MM.1S (cell line): ENCODE results near the gene UNC13C.

Source experiments
- DNase-seq: peaks from one replicate; pipeline ENCODE4 v3.0.0-alpha.2; 2015
- H2AFZ ChIP-seq: fragments of 300-600 bp; sonication (generic); 2 replicates; pipeline ENCODE4 v1.6.0; 2016; ENCODE audit warnings: antibody characterized with exemption, low read length
- H3F3A ChIP-seq: fragments of 300-600 bp; sonication (generic); 2 replicates; pipeline ENCODE4 v1.6.1; 2016; ENCODE audit warnings: mild to moderate bottlenecking, antibody characterized with exemption, low read length, moderate library complexity, mixed read lengths; ENCODE audit not compliant: insufficient read depth
- H3K27ac ChIP-seq: fragments of 300-600 bp; sonication (generic); 2 replicates; pipeline ENCODE4 v1.5.1; 2016; ENCODE audit warnings: mild to moderate bottlenecking, low read length
- H3K27me3 ChIP-seq: fragments of 300-600 bp; sonication (generic); replicated peaks from 2 replicates; pipeline ENCODE4 v1.6.0; 2016; ENCODE audit warnings: low read length; ENCODE audit not compliant: insufficient read depth
- H3K36me3 ChIP-seq: fragments of 300-600 bp; sonication (generic); replicated peaks from 2 replicates; pipeline ENCODE4 v1.6.1; 2016; ENCODE audit warnings: mild to moderate bottlenecking, low read length, mixed read lengths; ENCODE audit not compliant: insufficient read depth
- H3K4me1 ChIP-seq: fragments of 300-600 bp; sonication (generic); 2 replicates; pipeline ENCODE4 v1.6.1; 2016; ENCODE audit warnings: low read length, mixed read lengths
- H3K4me2 ChIP-seq: fragments of 300-600 bp; sonication (generic); 2 replicates; pipeline ENCODE4 v1.6.0; 2016; ENCODE audit warnings: low read depth, low read length
- H3K4me3 ChIP-seq: fragments of 300-600 bp; sonication (generic); 2 replicates; pipeline ENCODE4 v1.5.1; 2016; ENCODE audit warnings: low read length, mixed read lengths
- H3K79me2 ChIP-seq: fragments of 300-600 bp; sonication (generic); 2 replicates; pipeline ENCODE4 v1.6.1; 2016; ENCODE audit warnings: mixed run types, low read length, mixed read lengths
- H3K9ac ChIP-seq: fragments of 300-600 bp; sonication (generic); 2 replicates; pipeline ENCODE4 v1.6.1; 2016; ENCODE audit warnings: low read length, mixed read lengths
- H3K9me2 ChIP-seq: fragments of 300-600 bp; sonication (generic); replicated peaks from 2 replicates; pipeline ENCODE4 v1.6.1; 2016; ENCODE audit warnings: mild to moderate bottlenecking, low read length, mixed read lengths; ENCODE audit not compliant: insufficient read depth
- H3K9me3 ChIP-seq: fragments of 300-600 bp; sonication (generic); replicated peaks from 2 replicates; pipeline ENCODE4 v1.6.1; 2016; ENCODE audit warnings: mild to moderate bottlenecking, low read length, mixed read lengths; ENCODE audit not compliant: insufficient read depth
- H4K20me1 ChIP-seq: fragments of 300-600 bp; sonication (generic); 2 replicates; pipeline ENCODE4 v1.6.1; 2016; ENCODE audit warnings: mild to moderate bottlenecking, low read length, moderate library complexity, mixed read lengths; ENCODE audit not compliant: insufficient read depth
- CTCF ChIP-seq: fragments of 300-600 bp; sonication (generic); IDR thresholded peaks from 2 replicates; pipeline ENCODE4 v1.5.1; 2016; ENCODE audit warnings: antibody characterized with exemption, low read length, mixed read lengths
- EZH2 ChIP-seq: fragments of 300-600 bp; sonication (generic); optimal IDR thresholded peaks from 2 replicates; pipeline ENCODE3; 2017; ENCODE audit warnings: low read depth, mild to moderate bottlenecking, antibody characterized with exemption, low read length, mixed read lengths
- EZH2phosphoT487 ChIP-seq: fragments of 300-600 bp; sonication (generic); IDR thresholded peaks from 2 replicates; pipeline ENCODE4 v1.6.1; 2018; ENCODE audit warnings: antibody characterized with exemption, low read length

Gene UNC13C

GRCh38 chr15:54504695-54505094, 526.5 kb downstream of the UNC13C start:
- no peak overlapping the region for H3K4me3 ChIP-seq
- no peak overlapping the region for H3K27ac ChIP-seq
- TF ChIP-seq CTCF (no peak), EZH2 (no peak), EZH2phosphoT487 (no peak)
- H3K9me2 ChIP-seq: no peaks in the 10 kb centered on the region
- no peaks in the 10 kb centered on the region for H3K9me3 ChIP-seq
- H3F3A ChIP-seq: no peaks in the 10 kb centered on the region; the same call in 1 of the 2 replicates
- H3K36me3 ChIP-seq: no peaks in the 10 kb centered on the region
- H3K4me1 ChIP-seq: peaks cover 13% of the 10 kb centered on the region
- H4K20me1 ChIP-seq: no peaks in the 10 kb centered on the region
- H2AFZ ChIP-seq: no peak overlapping the region
- H3K4me2 ChIP-seq: no peak overlapping the region
- no peaks in the 10 kb centered on the region for H3K79me2 ChIP-seq
- no peak overlapping the region for H3K9ac ChIP-seq
- H3K27me3 ChIP-seq: no peaks in the 10 kb centered on the region
- DNase-seq: no peak

DNA sequence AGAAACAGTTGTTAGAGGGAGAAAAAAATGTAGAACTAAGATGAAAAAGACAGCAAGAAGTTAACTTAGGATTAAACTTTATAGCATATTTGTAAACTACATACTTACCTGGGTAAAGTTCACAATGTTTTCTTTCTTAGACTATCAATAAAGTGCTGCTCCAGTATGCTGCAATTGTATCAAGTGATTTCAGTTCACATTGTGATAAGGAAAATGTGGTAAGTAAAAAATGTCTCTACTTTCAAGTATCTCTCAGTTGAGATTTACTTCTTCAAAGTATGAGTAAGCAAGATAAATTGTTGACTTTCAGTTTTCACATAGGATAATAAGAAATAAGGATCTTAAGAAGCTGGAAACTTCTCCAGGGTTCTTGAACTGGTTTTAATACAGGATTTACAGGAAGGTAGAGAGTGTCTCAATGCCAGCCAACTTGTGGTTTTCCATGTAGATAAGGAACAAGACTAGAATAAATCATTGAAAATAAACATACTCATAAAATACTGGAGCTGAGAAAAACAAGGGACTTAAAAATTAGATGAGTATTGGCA, 528.8 kb downstream of the UNC13C start:
- no peak overlapping the region for H3K4me3 ChIP-seq
- H3K9me3 ChIP-seq: no peaks in the 10 kb centered on the region
- H3K9me2 ChIP-seq: no peaks in the 10 kb centered on the region
- H3K79me2 ChIP-seq: no peaks in the 10 kb centered on the region
- DNase-seq: peak; percentile 31
- no peak overlapping the region for H2AFZ ChIP-seq
- H3K4me1 ChIP-seq: peaks cover 13% of the 10 kb centered on the region
- no peaks in the 10 kb centered on the region for H4K20me1 ChIP-seq
- no peaks in the 10 kb centered on the region; the same call in 1 of the 2 replicates for H3F3A ChIP-seq
- no peak overlapping the region for H3K27ac ChIP-seq
- no peaks in the 10 kb centered on the region for H3K27me3 ChIP-seq
- H3K9ac ChIP-seq: no peak overlapping the region
- H3K4me2 ChIP-seq: 0 out of 2 replicates have a peak overlapping the region, but pooled peaks have one; percentile 12
- H3K36me3 ChIP-seq: no peaks in the 10 kb centered on the region
- TF ChIP-seq CTCF (no peak), EZH2phosphoT487 (no peak), EZH2 (no peak)

GRCh38 chr15:54514601-54515000, 536.4 kb downstream of the UNC13C start:
- no peaks in the 10 kb centered on the region for H3K79me2 ChIP-seq
- DNase-seq: no peak
- no peak overlapping the region for H3K9ac ChIP-seq
- H3K4me3 ChIP-seq: no peak overlapping the region
- H3F3A ChIP-seq: peaks cover 8% of the 10 kb centered on the region
- no peak overlapping the region for H3K27ac ChIP-seq
- H2AFZ ChIP-seq: no peak overlapping the region
- peaks cover 21% of the 10 kb centered on the region for H3K4me1 ChIP-seq
- no peaks in the 10 kb centered on the region for H3K9me3 ChIP-seq
- no peak overlapping the region for H3K4me2 ChIP-seq
- H4K20me1 ChIP-seq: no peaks in the 10 kb centered on the region
- no peaks in the 10 kb centered on the region for H3K9me2 ChIP-seq
- H3K36me3 ChIP-seq: no peaks in the 10 kb centered on the region
- TF ChIP-seq EZH2 (no peak), EZH2phosphoT487 (no peak), CTCF (no peak)
- no peaks in the 10 kb centered on the region for H3K27me3 ChIP-seq
